Brain microvascular endothelial cell (primary cell): Measurements from ENCODE around the gene LDLRAD3.
A peak's percentile ranks its signal among the peaks of the same experiment; 100 is the strongest.

Source experiments
- DNase-seq: peaks from one replicate; pipeline ENCODE4 v3.0.0-alpha.2; 2020
- H3K27ac ChIP-seq: fragments of 250-450 bp; sonication (Bioruptor Pico); 2 replicates; pipeline ENCODE4 v1.5.1; 2020; ENCODE audit warnings: mild to moderate bottlenecking, moderate library complexity
- H3K27me3 ChIP-seq: fragments of 250-450 bp; sonication (Bioruptor Pico); replicated peaks from 2 replicates; pipeline ENCODE4 v1.5.1; 2020; ENCODE audit warnings: mild to moderate bottlenecking
- H3K36me3 ChIP-seq: fragments of 250-450 bp; sonication (Bioruptor Pico); replicated peaks from 2 replicates; pipeline ENCODE4 v1.5.1; 2020; ENCODE audit warnings: mild to moderate bottlenecking
- H3K4me3 ChIP-seq: 2 replicates; pipeline ENCODE4 v1.5.1; 2011; ENCODE audit warnings: low read depth, mild to moderate bottlenecking, control low read depth, low read length, moderate library complexity
- CTCF ChIP-seq: IDR thresholded peaks from 2 replicates; pipeline ENCODE4 v1.5.1; 2011; ENCODE audit warnings: low read depth, mild to moderate bottlenecking, moderate library complexity, low read length, control low read depth, inconsistent platforms; ENCODE audit errors: missing control alignments
- in situ Hi-C: cut with HindIII; loops from 2 replicates; pipeline ENCODE4 v1.10.0; 2017; ENCODE audit warnings: low sequenced_read_pairs, low pct_ligation_motif_present

Gene LDLRAD3

DNA sequence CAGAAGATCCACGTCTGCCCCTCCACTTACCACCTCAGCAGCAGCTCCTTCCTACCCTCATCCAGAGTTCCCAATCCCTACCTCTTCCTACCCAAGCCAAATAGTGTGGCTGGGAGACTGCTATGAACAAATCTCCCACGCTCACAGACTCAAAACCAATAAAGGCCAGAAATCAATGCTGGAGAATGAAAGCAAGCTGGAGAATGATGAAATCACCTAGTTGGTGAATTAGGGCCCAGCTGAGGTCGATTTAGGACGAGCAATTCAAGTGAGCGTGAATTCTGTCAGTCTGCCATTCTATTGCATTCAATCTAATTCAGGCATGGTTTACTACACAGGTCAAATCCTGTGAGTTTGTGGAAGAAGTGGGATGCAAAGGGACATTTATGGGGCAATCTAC is 322.9 kb downstream of the LDLRAD3 start:
- in situ Hi-C loops = loop anchor here (25.0 kb wide), 1 partner anchor 654 kb away; the partner anchor contains the start of gene FJX1
- no peak for TF ChIP-seq CTCF
- H3K27ac ChIP-seq = no peak overlapping the region
- H3K4me3 ChIP-seq = no peak overlapping the region
- DNase-seq = no peak
- H3K36me3 ChIP-seq = no peaks in the 10 kb centered on the region
- H3K27me3 ChIP-seq = no peaks in the 10 kb centered on the region

DNA sequence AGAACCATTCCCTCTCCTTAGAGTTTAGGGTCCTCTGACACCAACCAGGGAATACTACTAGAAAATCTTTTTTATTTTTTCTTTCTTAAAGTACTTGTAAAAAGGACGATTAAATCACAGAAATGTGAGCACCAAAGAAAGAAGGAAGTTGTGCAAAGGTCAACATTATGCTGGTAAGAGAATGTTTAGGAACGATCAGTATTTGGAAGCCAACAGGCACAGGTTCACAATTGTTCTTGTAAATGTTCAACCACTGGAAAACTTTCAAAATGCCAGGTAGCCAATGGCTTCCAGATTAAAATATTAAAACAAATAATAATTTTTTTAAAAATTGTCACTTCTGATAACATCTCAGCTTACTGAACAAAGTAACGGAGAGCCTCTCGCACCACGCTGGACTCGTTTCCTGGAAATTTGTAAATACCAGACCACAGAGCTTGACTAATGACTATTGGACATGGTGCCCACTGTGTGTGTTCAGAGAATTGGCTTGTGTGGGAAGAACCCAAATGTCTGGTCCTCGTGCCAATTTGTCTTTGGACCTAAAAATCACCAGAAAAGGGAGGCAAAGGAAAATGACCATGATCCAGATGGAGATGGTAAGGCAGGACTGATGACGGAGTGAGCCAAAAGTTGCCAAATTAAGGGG is 324.6 kb downstream of the LDLRAD3 start:
- Histone ChIP-seq H3K4me3 (no peak overlapping the region), H3K27me3 (no peaks in the 10 kb centered on the region), H3K36me3 (peaks cover 6% of the 10 kb centered on the region), H3K27ac (no peak overlapping the region)
- DNase-seq = no peak
- no peak for TF ChIP-seq CTCF
- in situ Hi-C loops = loop anchor here (25.0 kb wide), 1 partner anchor 656 kb away; the partner anchor contains the start of gene FJX1

DNA sequence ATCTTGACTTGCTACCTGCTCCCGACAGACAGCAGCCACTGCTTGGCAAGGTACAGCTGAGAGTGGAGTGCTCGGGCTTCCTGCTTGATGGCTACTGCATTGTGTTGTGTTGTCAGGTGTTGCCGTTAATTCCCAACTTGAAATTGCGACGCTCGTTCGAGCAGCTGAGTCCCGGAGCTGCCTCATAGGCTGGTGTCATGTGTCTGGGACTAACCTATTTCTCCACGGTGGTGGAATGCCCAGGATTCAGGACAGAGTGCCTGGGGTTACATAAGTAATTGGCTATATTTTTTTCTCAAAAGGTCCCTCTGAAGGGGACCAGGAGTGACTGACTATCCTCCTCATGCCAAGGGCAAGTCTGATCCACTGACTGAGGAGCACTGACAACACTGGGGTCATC is 326.8 kb downstream of the LDLRAD3 start:
- no peak for DNase-seq
- Histone ChIP-seq H3K36me3 (peaks cover 12% of the 10 kb centered on the region), H3K4me3 (no peak overlapping the region), H3K27ac (no peak overlapping the region), H3K27me3 (no peaks in the 10 kb centered on the region)
- TF ChIP-seq CTCF = no peak
- in situ Hi-C loops = loop anchor here (25.0 kb wide), 1 partner anchor 658 kb away; the partner anchor contains the start of gene FJX1

GRCh38 chr11:36271794-36272407 is 328.0 kb downstream of the LDLRAD3 start:
- peaks cover 12% of the 10 kb centered on the region for H3K36me3 ChIP-seq
- no peak overlapping the region for H3K4me3 ChIP-seq
- H3K27ac ChIP-seq = no peak overlapping the region
- no peaks in the 10 kb centered on the region for H3K27me3 ChIP-seq
- no peak for DNase-seq
- peak; percentile 30 for TF ChIP-seq CTCF
- in situ Hi-C loops = loop anchor here (25.0 kb wide), 1 partner anchor 660 kb away; the partner anchor contains the start of gene FJX1

DNA sequence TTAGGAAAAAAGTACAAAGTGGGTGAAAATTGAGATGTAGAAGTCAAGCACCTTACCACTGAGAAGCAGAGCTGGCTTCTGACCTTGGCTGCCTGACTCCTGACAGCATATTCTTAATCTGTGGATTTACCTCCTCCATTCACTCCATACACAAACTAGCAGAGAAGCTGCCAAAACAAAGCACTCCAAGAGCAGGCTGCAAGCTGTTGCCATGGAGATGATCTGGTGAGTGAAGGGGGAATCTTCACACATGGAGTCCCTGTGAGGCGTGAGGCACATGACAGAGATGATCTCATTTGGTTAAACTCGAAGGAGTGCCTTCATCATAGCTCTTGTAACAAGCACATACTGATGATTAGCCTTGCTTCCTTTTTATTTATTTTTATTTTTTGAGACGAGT is 329.2 kb downstream of the LDLRAD3 start:
- no peak overlapping the region for H3K4me3 ChIP-seq
- H3K27me3 ChIP-seq = no peaks in the 10 kb centered on the region
- no peak for TF ChIP-seq CTCF
- H3K27ac ChIP-seq = no peak overlapping the region
- in situ Hi-C loops = loop anchor here (25.0 kb wide), 1 partner anchor 661 kb away; the partner anchor contains the start of gene FJX1
- DNase-seq = no peak
- peaks cover 12% of the 10 kb centered on the region for H3K36me3 ChIP-seq
